HepG2 (cell line): ENCODE measurements around the gene CTNND2. TPM values are rescaled to one million over a fixed set of nuclear protein-coding genes. Genes with fewer than 3 reads are reported as not detected.

Source experiments
- ATAC-seq: fragments of 200-7000 bp; cut with Tn5 transposase; 3 replicates; pipeline ENCODE4 v1.9.1; 2020; ENCODE audit warnings: mild to moderate bottlenecking, moderate library complexity
- BruUV-seq: library from RNA; stranded (reverse); fragments of 400-500 nt; replicated peaks from 2 replicates; lab custom pipeline; 2021; lab: Mats Ljungman, UMichigan
- CTCF ChIA-PET: fragments of 300-600 bp; formaldehyde crosslinking; extraction: SDS; loops from one replicate; lab custom pipeline; 2021; ENCODE audit warnings: low total read pairs, inconsistent platforms, low intra/inter-chr PET ratio; lab: Yijun Ruan, JAX
- POLR2A ChIA-PET: fragments of 350-600 bp; sonication (Branson Sonifier 250); formaldehyde crosslinking; loops from one replicate; lab custom pipeline; 2020; ENCODE audit warnings: antibody characterized with exemption, inconsistent platforms; lab: Yijun Ruan, JAX
- DNase-seq: peaks from one replicate; pipeline ENCODE4 v3.0.0-alpha.2; 2015; ENCODE audit warnings: low spot score
- FAIRE-seq: peaks from 3 replicates; lab custom pipeline; 2011; peaks lifted over from hg19 to GRCh38; lab: Jason Lieb, UNC
- H2AFZ ChIP-seq: one replicate; pipeline ENCODE4 v1.6.1; 2011; ENCODE audit warnings: low read length, inconsistent platforms
- H3K27ac ChIP-seq: fragments of 300-600 bp; 3 replicates; pipeline ENCODE4 v1.8.0; 2011; ENCODE audit warnings: mixed run types, mild to moderate bottlenecking, mixed read lengths, low read length, inconsistent platforms; ENCODE audit not compliant: insufficient read depth; ENCODE audit errors: extremely low read length
- H3K27me3 ChIP-seq, 2 experiments: fragments of 200-600 bp in 1 of 2; 2 replicates in 1 of 2; 3 replicates in 1 of 2; pipeline versions ENCODE4 v1.6.0 to v1.8.0; 2011; ENCODE audit warnings: low read length in 2 of 2, mild to moderate bottlenecking in 2 of 2, moderate library complexity in 2 of 2, inconsistent platforms in 1 of 2; ENCODE audit not compliant: insufficient read depth in 2 of 2, control insufficient read depth in 1 of 2
- H3K36me3 ChIP-seq, 2 experiments: fragments of 200-600 bp in 1 of 2; replicated peaks in 1 of 2; 2 replicates in 1 of 2; 3 replicates in 1 of 2; pipeline versions ENCODE4 v1.5.1 to v1.8.0; 2011; ENCODE audit warnings: low read length in 2 of 2, inconsistent platforms in 1 of 2; ENCODE audit not compliant: insufficient read depth in 2 of 2, control insufficient read depth in 1 of 2
- H3K4me1 ChIP-seq: 2 replicates; pipeline ENCODE4 v1.5.1; 2012; ENCODE audit warnings: low read length, inconsistent platforms; ENCODE audit not compliant: insufficient read depth
- H3K4me2 ChIP-seq: 2 replicates; pipeline ENCODE4 v1.6.0; 2011; ENCODE audit warnings: low read depth, low read length, inconsistent platforms
- H3K4me3 ChIP-seq, 3 experiments: fragments of 200-600 bp in 1 of 3; sonication (generic), shearing (Covaris generic) in 1 of 3; replicated peaks in 1 of 3; 2 replicates each; pipeline ENCODE4 v1.5.1; 2011 to 2016; ENCODE audit warnings: low read length in 3 of 3, inconsistent platforms in 2 of 3, low read depth in 2 of 3, mild to moderate bottlenecking in 2 of 3, control low read depth in 1 of 3, mixed read lengths in 1 of 3; ENCODE audit not compliant: insufficient read depth in 1 of 3
- H3K79me2 ChIP-seq: one replicate; pipeline ENCODE4 v1.6.1; 2011; ENCODE audit warnings: low read length, inconsistent platforms; ENCODE audit not compliant: insufficient read depth
- H3K9ac ChIP-seq: 2 replicates; pipeline ENCODE4 v1.6.0; 2011; ENCODE audit warnings: mild to moderate bottlenecking, low read depth, low read length, inconsistent platforms; ENCODE audit not compliant: insufficient read depth
- H3K9me3 ChIP-seq: 2 replicates; pipeline ENCODE4 v1.5.1; 2012; ENCODE audit warnings: mild to moderate bottlenecking, low read length
- H4K20me1 ChIP-seq: 2 replicates; pipeline ENCODE4 v1.6.0; 2011; ENCODE audit warnings: inconsistent platforms, mild to moderate bottlenecking, low read length, moderate library complexity; ENCODE audit not compliant: insufficient read depth
- CTCF ChIP-seq: sonication (generic); formaldehyde crosslinking; IDR thresholded peaks from 2 replicates; pipeline ENCODE4 v1.5.0; 2020; ENCODE audit warnings: mild to moderate bottlenecking, missing genetic modification reagents, moderate library complexity
- HINFP ChIP-seq: sonication (generic); formaldehyde crosslinking; IDR thresholded peaks from 2 replicates; pipeline ENCODE4 v1.4.0; 2020; ENCODE audit warnings: low read depth, mild to moderate bottlenecking, missing genetic modification reagents
- MAFF ChIP-seq: IDR thresholded peaks from 2 replicates; pipeline ENCODE4 v1.6.1; 2011; ENCODE audit warnings: low read depth, low read length, improper control_type of control experiment
- MAFK ChIP-seq, 2 experiments: IDR thresholded peaks in 1 of 2; conservative IDR thresholded peaks in 1 of 2; 2 replicates each; pipeline ENCODE4 v1.6.1; 2011; ENCODE audit warnings: improper control_type of control experiment in 2 of 2, low read length in 2 of 2
- RFX1 ChIP-seq: fragments of 450-650 bp; IDR thresholded peaks from 2 replicates; pipeline ENCODE4 v1.6.1; 2017
- SATB2 ChIP-seq: sonication (generic); formaldehyde crosslinking; IDR thresholded peaks from 2 replicates; pipeline ENCODE4 v1.5.0; 2020; ENCODE audit warnings: missing genetic modification reagents
- SKI ChIP-seq: fragments of 450-650 bp; IDR thresholded peaks from one replicate; pipeline ENCODE4 v1.6.1; 2018; ENCODE audit warnings: mild to moderate bottlenecking; ENCODE audit not compliant: partially characterized antibody
- SMC3 ChIP-seq: IDR thresholded peaks from 2 replicates; pipeline ENCODE4 v1.6.1; 2011; ENCODE audit warnings: low read length, improper control_type of control experiment
- STAG1 ChIP-seq: sonication (generic); formaldehyde crosslinking; IDR thresholded peaks from 2 replicates; pipeline ENCODE4 v1.4.0; 2020; ENCODE audit warnings: missing genetic modification reagents
- ZNF296 ChIP-seq: sonication (generic); formaldehyde crosslinking; conservative IDR thresholded peaks from 2 replicates; pipeline ENCODE4 v1.5.0; 2020; ENCODE audit warnings: mild to moderate bottlenecking, missing genetic modification reagents
- ZNF709 ChIP-seq: sonication (generic); formaldehyde crosslinking; IDR thresholded peaks from 2 replicates; pipeline ENCODE4 v1.5.0; 2020; ENCODE audit warnings: mild to moderate bottlenecking, missing genetic modification reagents
- WGBS: methylation state at CpG from one replicate; pipeline ENCODE4 v1.1.6; 2017; ENCODE audit warnings: low lambda C conversion rate; 5-methylcytosine and 5-hydroxymethylcytosine counted together
- in situ Hi-C: cut with HindIII; loops from 2 replicates; pipeline ENCODE4 v1.10.0; 2017; ENCODE audit warnings: low pct_unique_long_range_greater_than_20kb; ENCODE audit not compliant: extremely low pct_ligation_motif_present
- intact Hi-C: fragments of 100-400 bp; cut with micrococcal nuclease; formaldehyde crosslinking; loops from one replicate; pipeline ENCODE4 v1.10.0; 2022; ENCODE audit not compliant: unreplicated experiment
- polyA plus RNA-seq, 8 experiments: library from polyadenylated mRNA; depleted of rRNA in 3 of 8; stranded (reverse) in 7 of 8; unstranded in 1 of 8; fragments of >200 nt; fragmentation: Illumina TruSeq in 4 of 8; extraction: Trizol in 4 of 8; gene quantifications; 2 replicates each; pipeline versions ENCODE4 v1.2.1 to v1.2.3, GENCODE V29; 2011 to 2016; ENCODE audit warnings: low read depth in 4 of 8, missing spikeins in 1 of 8, mixed read lengths in 1 of 8; ENCODE audit not compliant: insufficient read depth in 1 of 8
- total RNA-seq, 5 experiments: library from RNA; depleted of rRNA; stranded (reverse); fragments of >200 nt; fragmentation: Illumina TruSeq; extraction: Trizol; gene quantifications; 2 replicates each; pipeline ENCODE4 v1.2.3, GENCODE V29; 2016; ENCODE audit warnings: low read depth in 1 of 5

The CTNND2 gene
- total and polyA plus RNA-seq, 2 of the 13 experiments (the other 11 are each of a cell fraction or from before 2014, with no cell fraction given) = not detected

- H3K79me2 ChIP-seq = no peaks in the 10 kb centered on the region
- WGBS = 2% methylated on average over 3 of the region's 3 CpGs
- no peaks in the 10 kb centered on the region for H3K27me3 ChIP-seq
- H3K4me1 ChIP-seq = no peaks in the 10 kb centered on the region
- POLR2A ChIA-PET = no interaction called here
- no peaks in the 10 kb centered on the region for H3K36me3 ChIP-seq
- intact Hi-C loops = loop anchor here (1.0 to 10.0 kb wide), 3 partner anchors 194 to 728 kb away; no protein-coding TSS in a partner anchor
- no peak overlapping the region for H3K4me2 ChIP-seq
- no peak overlapping the region for H3K27ac ChIP-seq
- no peaks in the 10 kb centered on the region for H3K9me3 ChIP-seq
- CTCF ChIA-PET = interaction anchor here (1.8 kb wide), 1 partner anchor 195 kb away, joined by 7 read pairs; no protein-coding TSS in a partner anchor
- ATAC-seq (peak; percentile 73), DNase-seq (peak; percentile 23)
- TF ChIP-seq ZNF709 (CRISPR knock-in tag) (no peak), RFX1 (peak; percentile 33; the same call in 1 of the 2 replicates), ZNF296 (CRISPR knock-in tag) (no peak), MAFK (conservative IDR thresholded peaks at IDR 0.05 in 1 of 2, IDR thresholded peaks at IDR 0.05 in 1 of 2; ENCODE audit: low read length in 2 of 2) (0 out of 4 replicates have a peak, but pooled peaks of 1 of the 2 experiments have one; percentile 5), MAFF (peak; percentile 29; the same call in 1 of the 2 replicates), SMC3 (peak; percentile 58; the same call in 1 of the 2 replicates), CTCF (CRISPR knock-in tag) (peak; percentile 59), SATB2 (CRISPR knock-in tag) (no peak), STAG1 (CRISPR knock-in tag) (peak; percentile 45; the same call in 1 of the 2 replicates), HINFP (no peak), SKI (no peak)
- TF ChIP-seq, all 625 proteins: peak for 6
- peak; percentile 65 for FAIRE-seq
- no peak overlapping the region for H2AFZ ChIP-seq
- no peak overlapping the region for H3K4me3 ChIP-seq
- H4K20me1 ChIP-seq = no peaks in the 10 kb centered on the region
- in situ Hi-C loops = loop anchor here (5.0 kb wide), 1 partner anchor 195 kb away; no protein-coding TSS in a partner anchor
- no TSS peak for BruUV-seq
- H3K9ac ChIP-seq = no peak overlapping the region
Measured at GRCh38 chr5:11182441-11183080, 721.7 kb downstream of the CTNND2 start.
